Stimulated activated CD8-positive, alpha-beta memory T cell treated with anti-CD3 and anti-CD28 coated beads, Interleukin-4, amount 100 ng/mL, for 24 hours (primary cell): ENCODE data around the gene LEO1.

Experiments used
- DNase-seq: peaks from one replicate; pipeline ENCODE4 v3.0.0-alpha.2; 2020; ENCODE audit warnings: low read depth

The LEO1 gene

GRCh38 chr15:51931016-51931415 is 40.6 kb downstream of the LEO1 start:
- DNase-seq, result no peak

- DNase-seq, result no peak
Observed at GRCh38 chr15:51926809-51927208, 44.8 kb downstream of the LEO1 start.

- DNase-seq, result no peak
Observed at GRCh38 chr15:51924156-51925068, 47.2 kb downstream of the LEO1 start.

- no peak for DNase-seq
Observed at GRCh38 chr15:51917493-51917892, 54.1 kb downstream of the LEO1 start.

GRCh38 chr15:51912528-51912927 is 59.0 kb downstream of the LEO1 start:
- DNase-seq, result no peak

- no peak for DNase-seq
Observed at GRCh38 chr15:51909584-51909983, 62.0 kb downstream of the LEO1 start.

- DNase-seq, result no peak
Observed at GRCh38 chr15:51908316-51908715, 63.3 kb downstream of the LEO1 start.

GRCh38 chr15:51907136-51907862 is 64.3 kb downstream of the LEO1 start:
- no peak for DNase-seq

- no peak for DNase-seq
Observed at GRCh38 chr15:51904931-51905330, 66.6 kb downstream of the LEO1 start.

GRCh38 chr15:51904421-51904820 is 67.2 kb downstream of the LEO1 start:
- no peak for DNase-seq

GRCh38 chr15:51889486-51889885 is 82.1 kb downstream of the LEO1 start:
- DNase-seq, result no peak

GRCh38 chr15:51888593-51889195 is 82.9 kb downstream of the LEO1 start:
- no peak for DNase-seq
